Caco-2 (cell line): ENCODE data around the gene RNF166. TPM values are rescaled to one million over a fixed set of nuclear protein-coding genes. Genes with fewer than 3 reads are reported as not detected.

Source experiments
- BruUV-seq: library from RNA; stranded (reverse); fragments of 400-500 nt; replicated peaks from 2 replicates; lab custom pipeline; 2021; lab: Mats Ljungman, UMichigan
- CTCF ChIA-PET: fragments of 300-600 bp; sonication (Branson Sonifier 250); formaldehyde crosslinking; loops from one replicate; lab custom pipeline; 2022; ENCODE audit warnings: antibody characterized with exemption; lab: Charles Lee
- POLR2A ChIA-PET: fragments of 300-600 bp; sonication (Branson Sonifier 250); formaldehyde crosslinking; loops from one replicate; lab custom pipeline; 2022; ENCODE audit warnings: antibody characterized with exemption; lab: Charles Lee
- DNase-seq, 2 experiments: peaks; one replicate each; pipeline versions ENCODE4 v3.0.0 to v3.0.0-alpha.2; 2020 to 2022
- H3K27me3 ChIP-seq: replicated peaks from 2 replicates; pipeline ENCODE4 v1.6.0; 2011; ENCODE audit warnings: low read length; ENCODE audit not compliant: control insufficient read depth, insufficient read depth
- H3K36me3 ChIP-seq: 2 replicates; pipeline ENCODE4 v1.5.1; 2011; ENCODE audit warnings: low read length; ENCODE audit not compliant: control insufficient read depth, insufficient read depth
- H3K4me1 ChIP-seq: fragments of 250-450 bp; sonication (Bioruptor Pico); 2 replicates; pipeline ENCODE4 v1.5.1; 2020; ENCODE audit warnings: mild to moderate bottlenecking
- H3K4me3 ChIP-seq: 2 replicates; pipeline ENCODE4 v1.5.1; 2011; ENCODE audit warnings: low read depth, mild to moderate bottlenecking, control low read depth, low read length
- H3K9me3 ChIP-seq: fragments of 250-450 bp; sonication (Bioruptor Pico); 2 replicates; pipeline ENCODE4 v1.5.1; 2020; ENCODE audit warnings: mild to moderate bottlenecking, moderate library complexity
- H3K27ac Mint-ChIP-seq: one replicate; pipeline ENCODE4 v1.8.0; 2022; ENCODE audit warnings: mixed read lengths; ENCODE audit not compliant: unreplicated experiment
- H3K27me3 Mint-ChIP-seq: one replicate; pipeline ENCODE4 v1.8.0; 2022; ENCODE audit warnings: mixed read lengths; ENCODE audit not compliant: insufficient read depth, unreplicated experiment
- H3K36me3 Mint-ChIP-seq: one replicate; pipeline ENCODE4 v1.8.0; 2022; ENCODE audit warnings: mild to moderate bottlenecking, mixed read lengths; ENCODE audit not compliant: insufficient read depth, unreplicated experiment
- H3K4me1 Mint-ChIP-seq: one replicate; pipeline ENCODE4 v1.8.0; 2022; ENCODE audit warnings: low read depth, mixed read lengths; ENCODE audit not compliant: unreplicated experiment
- H3K4me3 Mint-ChIP-seq: one replicate; pipeline ENCODE4 v1.8.0; 2022; ENCODE audit warnings: mild to moderate bottlenecking, moderate library complexity, mixed read lengths; ENCODE audit not compliant: unreplicated experiment
- H3K9me3 Mint-ChIP-seq: one replicate; pipeline ENCODE4 v1.8.0; 2022; ENCODE audit warnings: mixed read lengths; ENCODE audit not compliant: unreplicated experiment
- intact Hi-C: fragments of 100-400 bp; cut with micrococcal nuclease; formaldehyde crosslinking; loops from one replicate; pipeline ENCODE4 v1.10.0; 2022; ENCODE audit not compliant: unreplicated experiment
- total RNA-seq: library from RNA; stranded (reverse); gene quantifications from 2 replicates; pipeline ENCODE4 v1.2.3, GENCODE V29; 2022
- TF ChIP-seq, protein P1 (sequence below), 2 experiments: fragments of 200-600 bp in 1 of 2; IDR thresholded peaks; 1 replicate in 1 of 2; 2 replicates in 1 of 2; pipeline versions ENCODE4 v1.5.1 to v1.8.0; 2011 to 2022; ENCODE audit warnings: antibody characterized with exemption in 1 of 2, control low read depth in 1 of 2, inconsistent platforms in 1 of 2, low read depth in 1 of 2, low read length in 1 of 2, mild to moderate bottlenecking in 1 of 2, moderate library complexity in 1 of 2; ENCODE audit not compliant: insufficient read depth in 1 of 2, severe bottlenecking in 1 of 2, unreplicated experiment in 1 of 2

Gene RNF166
- total RNA-seq, 1 experiment from 2014 or later: 37.3 TPM

DNA sequence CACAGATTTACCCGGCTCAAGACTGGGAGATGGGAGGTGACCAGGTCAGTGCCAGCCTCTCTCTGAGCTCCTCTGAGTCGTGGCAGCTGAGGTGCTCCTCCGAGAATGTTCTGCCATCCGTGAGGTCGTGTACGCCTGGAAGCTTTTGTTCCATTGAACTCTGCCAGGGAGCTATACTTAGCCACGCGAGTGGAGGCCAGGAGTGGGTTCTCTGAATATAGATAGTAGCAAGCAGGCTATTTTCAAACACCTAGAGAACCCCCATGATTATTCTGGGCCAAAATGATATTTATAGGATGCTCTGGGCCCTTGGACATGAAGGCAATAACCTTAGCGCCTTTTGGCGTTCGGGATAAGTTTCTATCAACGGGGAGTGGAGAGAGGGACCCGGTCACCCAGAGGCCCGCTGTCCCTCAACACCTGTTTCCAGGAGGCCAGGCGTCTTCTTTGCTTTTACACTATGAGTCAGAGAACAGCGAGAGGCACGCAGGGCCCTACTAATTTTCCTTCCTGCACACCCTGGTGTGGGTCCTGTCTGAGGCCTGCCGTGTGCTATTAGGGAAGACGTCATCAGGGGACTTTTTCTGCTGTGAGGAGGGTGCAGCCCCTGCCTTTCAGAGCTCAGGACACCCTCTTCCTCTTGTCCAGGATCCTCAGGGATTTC lies 32.4 kb downstream of the RNF166 start:
- TF ChIP-seq, protein P1, sequence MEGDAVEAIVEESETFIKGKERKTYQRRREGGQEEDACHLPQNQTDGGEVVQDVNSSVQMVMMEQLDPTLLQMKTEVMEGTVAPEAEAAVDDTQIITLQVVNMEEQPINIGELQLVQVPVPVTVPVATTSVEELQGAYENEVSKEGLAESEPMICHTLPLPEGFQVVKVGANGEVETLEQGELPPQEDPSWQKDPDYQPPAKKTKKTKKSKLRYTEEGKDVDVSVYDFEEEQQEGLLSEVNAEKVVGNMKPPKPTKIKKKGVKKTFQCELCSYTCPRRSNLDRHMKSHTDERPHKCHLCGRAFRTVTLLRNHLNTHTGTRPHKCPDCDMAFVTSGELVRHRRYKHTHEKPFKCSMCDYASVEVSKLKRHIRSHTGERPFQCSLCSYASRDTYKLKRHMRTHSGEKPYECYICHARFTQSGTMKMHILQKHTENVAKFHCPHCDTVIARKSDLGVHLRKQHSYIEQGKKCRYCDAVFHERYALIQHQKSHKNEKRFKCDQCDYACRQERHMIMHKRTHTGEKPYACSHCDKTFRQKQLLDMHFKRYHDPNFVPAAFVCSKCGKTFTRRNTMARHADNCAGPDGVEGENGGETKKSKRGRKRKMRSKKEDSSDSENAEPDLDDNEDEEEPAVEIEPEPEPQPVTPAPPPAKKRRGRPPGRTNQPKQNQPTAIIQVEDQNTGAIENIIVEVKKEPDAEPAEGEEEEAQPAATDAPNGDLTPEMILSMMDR (IDR thresholded peaks at IDR 0.05; ENCODE audit: insufficient read depth in 1 of 2, low read depth in 1 of 2, low read length in 1 of 2, severe bottlenecking in 1 of 2, unreplicated experiment in 1 of 2): no peak
- no peaks in the 10 kb centered on the region for H3K4me1 Mint-ChIP-seq
- no peak overlapping the region for H3K4me3 Mint-ChIP-seq
- no peak overlapping the region for H3K27ac Mint-ChIP-seq
- no TSS peak for BruUV-seq
- intact Hi-C loops: no loop called here
- Histone ChIP-seq H3K36me3 (no peaks in the 10 kb centered on the region), H3K4me1 (no peaks in the 10 kb centered on the region), H3K27me3 (no peaks in the 10 kb centered on the region), H3K9me3 (no peaks in the 10 kb centered on the region), H3K4me3 (no peak overlapping the region)
- H3K36me3 Mint-ChIP-seq: peaks cover 3% of the 10 kb centered on the region
- H3K9me3 Mint-ChIP-seq: no peaks in the 10 kb centered on the region
- DNase-seq: no peak
- H3K27me3 Mint-ChIP-seq: no peaks in the 10 kb centered on the region
- CTCF ChIA-PET: no interaction called here
- POLR2A ChIA-PET: no interaction called here

DNA sequence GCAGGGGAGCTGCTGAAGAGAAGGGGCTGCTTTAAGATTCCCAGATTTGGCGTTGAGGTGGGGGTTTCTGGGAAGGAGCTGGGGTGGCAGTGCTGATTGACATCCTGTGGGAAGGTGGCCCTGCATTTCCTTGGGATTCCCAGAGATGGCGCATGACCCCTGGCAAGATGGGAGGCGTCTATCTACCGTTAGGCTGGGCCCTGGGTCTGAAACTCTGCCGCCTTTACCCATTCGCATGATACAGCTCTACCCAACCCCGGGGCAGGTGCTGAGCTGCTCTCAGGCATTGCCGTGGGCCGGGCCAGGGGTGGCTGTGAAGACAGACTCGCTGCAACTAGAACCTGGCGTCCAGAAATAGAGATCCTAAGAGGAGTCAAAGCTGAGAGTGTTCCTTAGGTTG lies 33.4 kb downstream of the RNF166 start:
- Mint-ChIP-seq H3K36me3 (peaks cover 13% of the 10 kb centered on the region), H3K4me3 (no peak overlapping the region), H3K27me3 (no peaks in the 10 kb centered on the region), H3K9me3 (no peaks in the 10 kb centered on the region), H3K27ac (no peak overlapping the region), H3K4me1 (no peaks in the 10 kb centered on the region)
- Histone ChIP-seq H3K4me3 (no peak overlapping the region), H3K36me3 (no peaks in the 10 kb centered on the region), H3K27me3 (no peaks in the 10 kb centered on the region), H3K4me1 (no peaks in the 10 kb centered on the region), H3K9me3 (no peaks in the 10 kb centered on the region)
- BruUV-seq: no TSS peak
- TF ChIP-seq, protein P1 (IDR thresholded peaks at IDR 0.05; ENCODE audit: insufficient read depth in 1 of 2, low read depth in 1 of 2, low read length in 1 of 2, severe bottlenecking in 1 of 2, unreplicated experiment in 1 of 2): peak; percentile 15 to 44
- peak in 1 of 2 experiments; percentile 51 for DNase-seq
- intact Hi-C loops: no loop called here
- POLR2A ChIA-PET: no interaction called here
- CTCF ChIA-PET: interaction anchor here (0.6 to 1.3 kb wide), 5 partner anchors 12 to 65 kb away, joined by 3 to 10 read pairs (median 4); no protein-coding TSS in a partner anchor

DNA sequence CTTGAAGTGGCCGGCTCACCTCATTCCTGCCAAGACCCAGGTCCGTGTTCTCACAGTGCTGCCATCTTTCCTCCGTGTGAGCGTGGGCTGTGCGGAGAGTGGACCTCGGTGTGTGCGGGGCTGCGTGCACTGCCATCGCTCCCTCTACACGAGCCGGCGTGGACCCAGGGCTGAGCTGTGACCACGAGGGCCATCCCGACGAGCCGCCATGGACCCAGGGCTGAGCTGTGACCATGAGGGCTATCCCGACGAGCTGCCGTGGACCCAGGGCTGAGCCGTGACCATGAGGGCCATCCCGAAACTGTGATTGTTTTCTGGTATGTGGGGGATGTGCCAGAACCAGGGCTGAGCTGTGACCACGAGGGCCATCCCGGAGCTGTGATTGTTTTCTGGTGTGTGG lies 34.4 kb downstream of the RNF166 start:
- H3K9me3 Mint-ChIP-seq: no peaks in the 10 kb centered on the region
- CTCF ChIA-PET: interaction anchor here (1.3 kb wide), 2 partner anchors 9 to 11 kb away, joined by 3 to 5 read pairs; partner anchors contain the start of gene MVD
- no peaks in the 10 kb centered on the region for H3K27me3 Mint-ChIP-seq

More for the DNA sequence above, 34.4 kb downstream of the RNF166 start:
- intact Hi-C loops: no loop called here
- POLR2A ChIA-PET: interaction anchor here (0.5 kb wide), 1 partner anchor 102 kb away, joined by 3 read pairs; the partner anchor contains the start of gene ZC3H18
- TF ChIP-seq, protein P1 (IDR thresholded peaks at IDR 0.05; ENCODE audit: insufficient read depth in 1 of 2, low read depth in 1 of 2, low read length in 1 of 2, severe bottlenecking in 1 of 2, unreplicated experiment in 1 of 2): no peak
- Mint-ChIP-seq H3K4me1 (no peaks in the 10 kb centered on the region), H3K27ac (no peak overlapping the region), H3K4me3 (no peak overlapping the region), H3K36me3 (peaks cover 21% of the 10 kb centered on the region)
- Histone ChIP-seq H3K4me3 (no peak overlapping the region), H3K27me3 (no peaks in the 10 kb centered on the region), H3K4me1 (no peaks in the 10 kb centered on the region), H3K9me3 (no peaks in the 10 kb centered on the region), H3K36me3 (no peaks in the 10 kb centered on the region)
- DNase-seq: no peak
- no TSS peak for BruUV-seq
